ENCODE results near the gene SV2C. TPM values are rescaled to one million over a fixed set of nuclear protein-coding genes. Genes with fewer than 3 reads are reported as not detected.

SV2C gene
- total and polyA plus RNA-seq, 2 of the 13 experiments (the other 11 are each of a cell fraction or from before 2014, with no cell fraction given): not detected

- no peak overlapping the region; the same call in 1 of the 2 replicates for H3K4me2 ChIP-seq (ENCODE audit: low read depth, low read length)
- in situ Hi-C loops (cut with HindIII; ENCODE audit: extremely low pct_ligation_motif_present, low pct_unique_long_range_greater_than_20kb): no loop called here
- H3K79me2 ChIP-seq (ENCODE audit: insufficient read depth, low read length): no peaks in the 10 kb centered on the region
- no peak overlapping the region for H2AFZ ChIP-seq (ENCODE audit: low read length)
- no peaks in the 10 kb centered on the region for H3K36me3 ChIP-seq (replicated peaks in 1 of 2; ENCODE audit: control insufficient read depth in 1 of 2, insufficient read depth in 2 of 2, low read length in 2 of 2)
- intact Hi-C loops (cut with micrococcal nuclease; ENCODE audit: unreplicated experiment): no loop called here
- H4K20me1 ChIP-seq (ENCODE audit: insufficient read depth, low read length): no peaks in the 10 kb centered on the region
- H3K9me3 ChIP-seq (ENCODE audit: low read length): no peaks in the 10 kb centered on the region
- peak; percentile 67; the same call in 2 of the 3 replicates for ATAC-seq
- peaks cover 1 to 9% of the 10 kb centered on the region in 2 experiments; a peak in 3 of 5 replicates for H3K27me3 ChIP-seq (ENCODE audit: control insufficient read depth in 1 of 2, insufficient read depth in 2 of 2, low read length in 2 of 2)
- no peak for TF ChIP-seq TRIM24 (CRISPR knock-in tag; IDR thresholded peaks at IDR 0.05)
- TF ChIP-seq ZNF773 (CRISPR knock-in tag; IDR thresholded peaks at IDR 0.05; ENCODE audit: borderline replicate concordance): no peak
- TF ChIP-seq ZNF800 (CRISPR knock-in tag; IDR thresholded peaks at IDR 0.05): no peak
- ChIA-PET CTCF (ENCODE audit: low intra/inter-chr PET ratio, low total read pairs) (no interaction called here), POLR2A (no interaction called here)
- H3K9ac ChIP-seq (ENCODE audit: insufficient read depth, low read depth, low read length): no peak overlapping the region
- no peak for FAIRE-seq
- H3K4me3 ChIP-seq (replicated peaks in 1 of 3; ENCODE audit: insufficient read depth in 1 of 3, low read depth in 2 of 3, low read length in 3 of 3): no peak overlapping the region
- no peak for DNase-seq (ENCODE audit: low spot score)
- peaks cover 15% of the 10 kb centered on the region for H3K4me1 ChIP-seq (ENCODE audit: insufficient read depth, low read length)
- no peak overlapping the region for H3K27ac ChIP-seq (ENCODE audit: extremely low read length, insufficient read depth, low read length)
- no TSS peak for BruUV-seq (replicated peaks)
- 10% methylated on average over 3 of the region's 5 CpGs for WGBS (ENCODE audit: low lambda C conversion rate)
Observed at GRCh38 chr5:76264681-76265080, 181.5 kb downstream of the SV2C start.

GRCh38 chr5:76269259-76269931 is 186.2 kb downstream of the SV2C start:
- no peaks in the 10 kb centered on the region for H3K36me3 ChIP-seq (replicated peaks in 1 of 2; ENCODE audit: control insufficient read depth in 1 of 2, insufficient read depth in 2 of 2, low read length in 2 of 2)
- CTCF ChIA-PET (ENCODE audit: low intra/inter-chr PET ratio, low total read pairs): no interaction called here
- no peaks in the 10 kb centered on the region for H3K79me2 ChIP-seq (ENCODE audit: insufficient read depth, low read length)
- peaks cover 11% of the 10 kb centered on the region for H3K4me1 ChIP-seq (ENCODE audit: insufficient read depth, low read length)
- peaks cover 7% of the 10 kb centered on the region; the same call in 1 of the 2 replicates for H3K9me3 ChIP-seq (ENCODE audit: low read length)
- no peak overlapping the region for H2AFZ ChIP-seq (ENCODE audit: low read length)
- BruUV-seq (replicated peaks): no TSS peak
- ATAC-seq: no peak
- no peak overlapping the region for H3K4me3 ChIP-seq (replicated peaks in 1 of 3; ENCODE audit: insufficient read depth in 1 of 3, low read depth in 2 of 3, low read length in 3 of 3)
- in situ Hi-C loops (cut with HindIII; ENCODE audit: extremely low pct_ligation_motif_present, low pct_unique_long_range_greater_than_20kb): no loop called here
- DNase-seq (ENCODE audit: low spot score): no peak
- H3K27ac ChIP-seq (ENCODE audit: extremely low read length, insufficient read depth, low read length): no peak overlapping the region
- H3K27me3 ChIP-seq (ENCODE audit: control insufficient read depth in 1 of 2, insufficient read depth in 2 of 2, low read length in 2 of 2): peaks cover 1 to 10% of the 10 kb centered on the region in 2 experiments; a peak in 3 of 5 replicates
- intact Hi-C loops (cut with micrococcal nuclease; ENCODE audit: unreplicated experiment): no loop called here
- POLR2A ChIA-PET: no interaction called here
- 15% methylated on average over 10 of the region's 10 CpGs for WGBS (ENCODE audit: low lambda C conversion rate)
- no peak overlapping the region for H3K9ac ChIP-seq (ENCODE audit: insufficient read depth, low read depth, low read length)
- no peak overlapping the region for H3K4me2 ChIP-seq (ENCODE audit: low read depth, low read length)
- FAIRE-seq: no peak
- H4K20me1 ChIP-seq (ENCODE audit: insufficient read depth, low read length): no peaks in the 10 kb centered on the region
- no peak for TF ChIP-seq ZNF747 (CRISPR knock-in tag; IDR thresholded peaks at IDR 0.05; ENCODE audit: borderline replicate concordance)
- no peak for TF ChIP-seq HNF4G (IDR thresholded peaks at IDR 0.05; ENCODE audit: borderline replicate concordance, low read depth, low read length)
- no peak for TF ChIP-seq HNF4G (CRISPR knock-in tag; IDR thresholded peaks at IDR 0.05; ENCODE audit: borderline replicate concordance, low read depth)
- no peak for TF ChIP-seq MXI1 (IDR thresholded peaks at IDR 0.05; ENCODE audit: borderline replicate concordance, low read depth, low read length)
- no peak for TF ChIP-seq ZNF761 (CRISPR knock-in tag; conservative IDR thresholded peaks at IDR 0.05)
- TF ChIP-seq, protein P1, sequence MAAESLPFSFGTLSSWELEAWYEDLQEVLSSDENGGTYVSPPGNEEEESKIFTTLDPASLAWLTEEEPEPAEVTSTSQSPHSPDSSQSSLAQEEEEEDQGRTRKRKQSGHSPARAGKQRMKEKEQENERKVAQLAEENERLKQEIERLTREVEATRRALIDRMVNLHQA (CRISPR knock-in tag; IDR thresholded peaks at IDR 0.05): no peak
- no peak for TF ChIP-seq ZNF724P (CRISPR knock-in tag; IDR thresholded peaks at IDR 0.05; ENCODE audit: borderline replicate concordance)
- no peak for TF ChIP-seq ZNF773 (CRISPR knock-in tag; IDR thresholded peaks at IDR 0.05; ENCODE audit: borderline replicate concordance)
- TF ChIP-seq ZNF879 (CRISPR knock-in tag; IDR thresholded peaks at IDR 0.05): no peak
- no peak for TF ChIP-seq PAX8 (CRISPR knock-in tag; IDR thresholded peaks at IDR 0.05; ENCODE audit: borderline replicate concordance)
- no peak for TF ChIP-seq ZNF780A (CRISPR knock-in tag; IDR thresholded peaks at IDR 0.05)
- no peak for TF ChIP-seq SP4 (CRISPR knock-in tag; IDR thresholded peaks at IDR 0.05)
- TF ChIP-seq ZIK1 (CRISPR knock-in tag; IDR thresholded peaks at IDR 0.05; ENCODE audit: borderline replicate concordance, low read depth): no peak
